ENCODE results near the gene IL3RA.
"Not testable (repeated sequence)": the region's sequence is repeated elsewhere in the genome, so short reads cannot be mapped to it uniquely, and the experiment has no call there.

Gene IL3RA
- 0 to 1.1 (median 0.39) reads per million in 4 experiments for total RNA-seq

DNA sequence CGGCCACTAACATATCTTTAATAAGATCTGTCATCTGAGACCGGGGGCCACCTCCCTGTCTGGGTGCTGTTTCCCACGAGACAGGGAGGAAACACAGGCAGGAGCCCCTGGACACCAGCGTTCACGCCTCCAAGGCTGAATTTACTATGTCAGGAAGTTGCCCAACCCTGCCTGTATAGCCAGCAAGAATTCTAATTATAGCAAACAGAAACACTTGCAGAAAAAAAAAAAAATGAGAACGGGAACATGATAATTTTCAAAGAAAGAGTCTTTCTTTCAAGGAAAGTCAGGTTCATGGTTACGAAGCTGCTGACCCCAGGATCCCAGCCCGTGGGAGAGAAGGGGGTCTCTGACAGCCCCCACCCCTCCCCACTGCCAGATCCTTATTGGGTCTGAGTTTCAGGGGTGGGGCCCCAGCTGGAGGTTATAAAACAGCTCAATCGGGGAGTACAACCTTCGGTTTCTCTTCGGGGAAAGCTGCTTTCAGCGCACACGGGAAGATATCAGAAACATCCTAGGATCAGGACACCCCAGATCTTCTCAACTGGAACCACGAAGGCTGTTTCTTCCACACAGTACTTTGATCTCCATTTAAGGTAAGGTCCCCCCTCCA, at the start of gene IL3RA:
TSS of gene IL3RA (plus strand) at position 455 of the 613 bp plus-strand sequence. CDS start 4,981 bp downstream, outside the sequence.
- DNase-seq, result no peak

GRCh38 chrX:1289535-1289934, 47.0 kb upstream of the IL3RA start:
- no peak for DNase-seq

GRCh38 chrX:1291110-1291740, 45.4 kb upstream of the IL3RA start:
- DNase-seq, result no peak

- no peak for DNase-seq
Observed at GRCh38 chrX:1292575-1293290, 43.9 kb upstream of the IL3RA start.

DNA sequence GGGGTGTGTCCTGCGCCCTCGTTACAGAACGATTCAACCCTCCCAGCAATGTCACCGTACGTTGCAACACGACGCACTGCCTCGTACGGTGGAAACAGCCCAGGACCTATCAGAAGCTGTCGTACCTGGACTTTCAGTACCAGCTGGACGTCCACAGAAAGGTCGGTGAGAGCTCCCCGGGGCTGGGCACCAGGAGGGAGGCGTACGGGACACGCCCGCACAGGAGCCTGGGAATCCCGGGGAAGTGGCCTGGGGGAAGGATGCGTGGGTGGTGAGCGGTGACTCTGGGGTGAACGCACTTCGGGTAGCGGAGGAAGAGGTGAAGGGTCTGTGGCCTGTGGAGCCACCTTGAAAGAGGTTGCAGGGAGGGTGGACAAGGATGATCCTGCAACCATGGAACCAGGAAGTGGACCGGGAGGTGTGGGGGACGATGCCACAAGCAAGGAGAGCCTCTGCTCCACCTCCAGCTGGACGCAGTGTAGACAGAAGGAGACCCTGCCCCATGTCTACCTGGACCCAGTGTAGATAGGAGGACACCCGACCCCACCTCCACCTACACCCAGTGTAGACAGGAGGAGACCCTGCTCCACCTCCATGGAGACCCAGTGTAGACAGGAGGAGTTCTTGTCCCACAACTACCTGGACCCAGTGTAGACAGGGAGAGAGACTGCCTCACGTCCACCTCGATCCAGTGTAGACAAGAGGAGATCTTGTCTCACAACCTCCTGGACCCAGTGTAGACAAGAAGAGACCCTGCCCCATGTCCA, 42.1 kb upstream of the IL3RA start:
- no peak for DNase-seq

DNA sequence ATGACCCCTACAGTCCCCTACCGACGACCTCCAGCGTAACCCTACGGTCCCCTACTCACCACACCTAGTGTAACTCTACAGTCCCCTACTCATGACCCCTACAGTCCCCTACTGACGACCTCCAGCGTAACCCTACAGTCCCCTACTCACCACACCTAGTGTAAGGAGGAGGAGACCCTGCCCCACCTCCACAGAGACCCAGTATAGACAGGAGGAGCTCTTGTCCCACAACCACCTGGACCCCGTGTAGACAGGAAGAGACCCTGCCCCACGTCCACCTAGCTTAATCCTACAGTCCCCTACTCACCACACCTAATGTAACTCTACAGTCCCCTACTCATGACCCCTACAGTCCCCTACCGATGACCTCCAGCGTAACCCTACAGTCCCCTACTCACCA, 41.0 kb upstream of the IL3RA start:
- no peak for DNase-seq

DNA sequence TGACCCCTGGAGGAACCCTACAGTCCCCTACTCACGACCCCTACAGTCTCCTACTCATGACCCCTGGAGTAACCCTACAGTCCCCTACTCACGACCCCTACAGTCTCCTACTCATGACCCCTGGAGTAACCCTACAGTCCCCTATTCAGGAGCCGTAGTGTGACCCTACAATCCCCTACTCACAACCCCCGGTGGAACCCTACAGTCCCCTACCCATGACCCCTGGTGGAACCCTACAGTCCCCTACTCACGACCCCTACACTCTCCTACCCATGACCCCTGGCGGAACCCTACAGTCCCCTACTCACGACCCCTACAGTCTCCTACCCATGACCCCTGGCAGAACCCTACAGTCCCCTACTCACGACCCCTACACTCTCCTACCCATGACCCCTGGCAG, 39.0 kb upstream of the IL3RA start:
- DNase-seq, result not testable (repeated sequence)

- no peak for DNase-seq
Observed at GRCh38 chrX:1300449-1300848, 36.1 kb upstream of the IL3RA start.

DNA sequence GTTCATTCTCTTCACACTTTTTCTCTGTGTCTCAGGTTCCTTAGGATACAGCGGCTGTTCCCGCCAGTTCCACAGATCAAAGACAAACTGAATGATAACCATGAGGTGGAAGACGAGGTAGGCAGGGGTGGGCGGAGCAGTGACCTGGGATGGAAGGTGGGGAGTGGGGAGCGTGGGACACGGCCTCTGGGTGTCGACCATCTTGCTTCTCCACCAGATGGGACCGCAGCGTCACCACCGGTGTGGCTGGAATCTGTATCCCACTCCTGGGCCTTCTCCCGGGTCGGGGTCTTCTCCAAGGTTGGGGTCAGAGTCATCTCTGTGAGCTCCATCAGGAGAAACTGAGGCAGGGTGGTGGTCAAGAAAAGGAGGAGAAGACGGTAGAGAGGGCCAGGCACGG, 31.2 kb upstream of the IL3RA start:
- DNase-seq, result no peak

GRCh38 chrX:1306909-1307625, 29.5 kb upstream of the IL3RA start:
- no peak for DNase-seq

DNA sequence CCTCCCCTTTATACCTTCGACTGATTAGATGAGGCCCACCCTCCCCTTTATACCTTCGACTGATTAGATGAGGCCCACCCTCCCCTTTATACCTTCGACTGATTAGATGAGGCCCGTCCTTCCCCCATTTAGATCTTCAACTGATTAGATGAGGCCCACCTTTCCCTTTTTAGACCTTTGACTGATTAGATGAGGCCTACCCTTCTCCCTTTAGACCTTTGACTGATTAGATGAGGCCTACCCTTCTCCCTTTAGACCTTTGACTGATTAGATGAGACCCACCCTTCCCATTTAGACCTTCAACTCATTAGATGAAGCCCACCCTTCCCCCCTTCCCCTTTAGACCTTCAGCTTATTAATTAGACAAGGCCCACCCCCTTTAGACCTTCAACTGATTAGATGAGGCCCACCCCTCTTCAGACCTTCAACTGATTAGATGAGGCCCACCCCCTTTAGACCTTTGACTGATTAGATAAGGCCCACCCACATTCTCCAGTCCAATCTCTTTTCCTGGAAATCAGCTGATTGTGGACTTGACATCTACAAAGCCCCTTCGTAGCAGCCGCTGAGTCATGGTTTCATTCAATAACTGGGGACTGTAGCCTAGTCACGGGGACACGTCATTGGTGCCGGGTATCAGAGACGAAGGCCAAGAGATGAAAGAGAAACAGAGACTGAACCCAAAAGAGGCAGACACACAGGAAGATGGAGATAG, 28.8 kb upstream of the IL3RA start:
- no peak for DNase-seq

DNA sequence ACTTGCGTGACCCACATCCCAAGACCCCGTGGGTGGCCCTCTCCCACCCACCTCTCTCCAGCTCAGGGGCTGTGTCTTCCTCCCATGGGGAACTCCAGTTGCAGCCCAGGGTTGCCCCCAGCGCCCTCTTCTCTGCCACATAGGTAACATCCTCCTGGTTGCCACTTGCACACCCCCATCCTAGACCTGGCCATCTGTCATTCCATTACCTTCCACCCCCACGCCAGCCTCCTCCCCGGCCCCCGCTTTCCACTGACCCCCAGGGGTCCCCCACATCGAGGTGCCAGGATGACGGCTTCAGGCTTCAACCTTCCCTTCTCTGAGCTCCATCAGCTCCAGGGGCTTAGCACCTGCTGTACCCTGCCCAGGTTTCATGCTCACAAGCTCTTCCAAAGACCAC, 28.1 kb upstream of the IL3RA start:
- no peak for DNase-seq

- not testable (repeated sequence) for DNase-seq
Observed at GRCh38 chrX:1308917-1309316, 27.7 kb upstream of the IL3RA start.

GRCh38 chrX:1313788-1314187, 22.8 kb upstream of the IL3RA start:
- no peak for DNase-seq

GRCh38 chrX:1316527-1316926, 20.1 kb upstream of the IL3RA start:
- DNase-seq, result no peak

- DNase-seq, result no peak
Observed at GRCh38 chrX:1321674-1322073, 14.9 kb upstream of the IL3RA start.

GRCh38 chrX:1322393-1322792, 14.2 kb upstream of the IL3RA start:
- DNase-seq, result no peak

DNA sequence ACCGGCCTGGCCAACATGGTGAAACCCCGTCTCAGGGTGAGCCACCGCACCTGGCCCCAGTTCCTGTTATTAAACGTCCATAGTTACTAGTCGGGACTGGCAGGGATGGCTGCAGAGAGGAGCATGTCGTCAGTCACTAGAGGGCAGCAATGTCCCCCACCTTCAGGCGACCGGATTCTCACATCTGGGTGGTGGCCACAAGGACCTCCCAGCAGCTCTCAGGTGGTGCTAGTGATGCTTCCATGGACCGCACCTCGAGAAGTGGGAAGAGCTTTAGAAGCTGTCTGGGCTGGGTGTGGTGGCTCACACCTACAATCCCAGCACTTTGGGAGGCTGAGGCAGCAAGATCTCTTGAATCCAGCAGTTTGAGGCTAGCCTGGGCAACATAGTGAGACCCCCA, 13.3 kb upstream of the IL3RA start:
- DNase-seq, result peak; percentile 3

DNA sequence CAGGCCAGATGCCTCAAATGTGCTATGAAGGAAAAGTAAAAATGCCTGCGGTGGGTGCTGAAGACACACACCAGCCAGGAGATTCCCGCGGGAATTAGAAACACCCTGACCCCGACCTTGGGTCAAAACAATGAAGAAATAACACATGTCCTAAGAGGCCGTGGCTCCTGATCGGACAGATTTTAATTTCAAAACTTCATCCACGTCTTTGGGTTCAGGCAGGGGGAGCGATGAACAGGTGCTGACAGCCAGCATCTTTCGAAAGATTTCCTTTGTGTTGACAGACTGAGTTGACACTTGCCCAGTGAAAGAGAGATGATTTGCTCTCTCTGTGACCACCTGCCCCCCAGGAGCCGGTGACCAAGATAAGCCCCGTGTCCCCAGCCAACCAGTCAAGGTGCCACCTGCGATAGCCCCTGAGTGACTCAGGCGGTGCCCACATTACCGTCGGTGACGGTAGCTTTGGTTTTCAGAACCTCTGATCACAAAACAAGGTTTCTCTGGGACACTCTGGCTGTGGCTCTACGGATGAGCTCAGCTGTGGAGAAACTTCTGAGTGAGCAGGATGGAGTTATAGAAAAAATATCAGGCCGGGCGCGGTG, 11.0 kb upstream of the IL3RA start:
- DNase-seq, result no peak

DNA sequence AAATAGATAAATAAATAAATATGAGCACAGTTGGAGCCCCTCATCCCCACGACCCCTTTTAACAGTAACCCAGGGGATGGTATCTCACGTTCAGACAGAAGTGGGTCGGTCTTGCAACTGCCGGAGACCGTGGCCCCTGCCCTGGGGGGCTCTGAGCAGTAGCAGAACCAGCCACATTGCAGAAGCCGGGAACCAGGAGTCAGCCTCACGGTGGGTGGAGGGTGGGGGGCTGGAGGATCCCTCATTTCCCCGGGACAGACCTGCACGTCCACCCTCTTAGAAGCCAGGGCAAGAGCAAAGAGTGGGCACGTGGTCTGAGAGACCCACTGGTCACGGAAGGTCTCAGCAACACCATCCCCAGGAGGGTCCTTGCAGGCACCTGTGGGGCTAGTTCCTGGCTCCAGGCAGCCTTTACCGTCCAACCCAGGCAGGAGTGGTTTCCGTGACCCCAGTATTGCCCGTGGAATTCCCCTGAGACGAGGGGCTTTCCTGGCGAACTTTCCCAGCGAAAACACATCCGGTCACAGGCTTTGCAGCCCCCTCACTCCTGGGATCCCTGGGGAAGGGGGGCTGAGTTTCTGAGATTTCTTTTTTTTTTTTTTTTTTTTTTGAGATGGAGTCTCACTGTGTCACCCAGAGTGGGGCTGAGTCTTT, 8.8 kb upstream of the IL3RA start:
- no peak for DNase-seq

DNA sequence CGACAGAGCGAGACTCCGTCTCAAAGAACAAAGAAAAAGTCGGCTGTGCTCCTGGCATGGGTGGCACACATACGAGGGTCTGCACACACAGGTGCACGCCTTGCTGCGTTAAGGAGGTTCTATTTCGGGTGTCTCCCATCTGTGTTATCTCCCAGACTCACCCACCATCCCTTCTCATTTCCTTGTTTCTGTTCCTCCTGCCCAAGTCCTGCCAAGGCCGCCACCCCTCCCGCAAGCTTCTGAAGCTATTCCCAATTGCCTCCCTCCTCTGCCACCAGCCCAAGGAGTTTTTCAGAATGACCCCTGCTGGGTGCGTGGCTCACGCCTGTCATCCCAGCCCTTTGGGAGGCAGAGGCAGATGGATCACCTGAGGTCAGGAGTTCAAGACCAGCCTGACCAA, 6.0 kb upstream of the IL3RA start:
- no peak for DNase-seq
